CD14-positive monocyte (primary cell): Measurements from ENCODE around the gene CHST2. TPM values are rescaled to one million over a fixed set of nuclear protein-coding genes. Genes with fewer than 3 reads are reported as not detected.

Experiments used
- DNase-seq, 3 donors: peaks; one replicate each; pipeline ENCODE4 v3.0.0-alpha.2; 2011 to 2022
- H2AFZ ChIP-seq: 2 replicates; pipeline ENCODE4 v1.6.0; 2012; ENCODE audit warnings: mild to moderate bottlenecking, low read depth, low read length, inconsistent platforms; ENCODE audit not compliant: insufficient read depth, poor library complexity, severe bottlenecking
- H3K27ac ChIP-seq, 2 donors: 1 replicate in 1 of 2; 2 replicates in 1 of 2; pipeline ENCODE4 v1.5.1; 2012 to 2013; ENCODE audit warnings: low read length in 2 of 2, control low read depth in 1 of 2, inconsistent platforms in 1 of 2, low read depth in 1 of 2, mild to moderate bottlenecking in 1 of 2
- H3K27me3 ChIP-seq, 2 donors: one replicate each; pipeline versions ENCODE4 v1.6.0 to v1.6.1; 2011 to 2013; ENCODE audit warnings: low read length in 2 of 2; ENCODE audit not compliant: control insufficient read depth in 2 of 2, insufficient read depth in 2 of 2
- H3K36me3 ChIP-seq, 2 donors: replicated peaks in 1 of 2; 1 replicate in 1 of 2; 2 replicates in 1 of 2; pipeline versions ENCODE4 v1.5.1 to v1.6.1; 2012 to 2013; ENCODE audit warnings: low read length in 2 of 2, control low read depth in 1 of 2, inconsistent platforms in 1 of 2, mild to moderate bottlenecking in 1 of 2; ENCODE audit not compliant: insufficient read depth in 2 of 2, control insufficient read depth in 1 of 2
- H3K4me1 ChIP-seq, 2 donors: 1 replicate in 1 of 2; 2 replicates in 1 of 2; pipeline versions ENCODE4 v1.5.1 to v1.6.1; 2012 to 2013; ENCODE audit warnings: low read length in 2 of 2, control low read depth in 1 of 2, inconsistent platforms in 1 of 2, mild to moderate bottlenecking in 1 of 2, moderate library complexity in 1 of 2; ENCODE audit not compliant: insufficient read depth in 2 of 2, control insufficient read depth in 1 of 2
- H3K4me2 ChIP-seq: replicated peaks from 2 replicates; pipeline ENCODE3; 2012; ENCODE audit warnings: low read length, moderate library complexity, mild to moderate bottlenecking; ENCODE audit not compliant: poor library complexity, severe bottlenecking; ENCODE audit errors: extremely low read depth
- H3K4me3 ChIP-seq, 3 experiments: fragments of 200-600 bp in 1 of 3; sonication (generic) in 1 of 3; replicated peaks in 1 of 3; 1 replicate in 2 of 3; 2 replicates in 1 of 3; pipeline ENCODE4 v1.5.1; 2011 to 2013; ENCODE audit warnings: low read length in 3 of 3, mild to moderate bottlenecking in 3 of 3, control low read depth in 2 of 3, low read depth in 2 of 3, inconsistent platforms in 1 of 3, moderate library complexity in 1 of 3
- H3K79me2 ChIP-seq: 2 replicates; pipeline ENCODE4 v1.6.0; 2012; ENCODE audit warnings: mild to moderate bottlenecking, control low read depth, inconsistent platforms, low read length, moderate library complexity; ENCODE audit not compliant: insufficient read depth
- H3K9ac ChIP-seq: 2 replicates; pipeline ENCODE4 v1.6.0; 2017; ENCODE audit warnings: low read length, mild to moderate bottlenecking; ENCODE audit not compliant: insufficient read depth, poor library complexity, severe bottlenecking
- H3K9me3 ChIP-seq, 2 donors: replicated peaks in 1 of 2; 1 replicate in 1 of 2; 2 replicates in 1 of 2; pipeline versions ENCODE4 v1.5.1 to v1.6.1; 2012 to 2013; ENCODE audit warnings: low read length in 2 of 2, control low read depth in 1 of 2; ENCODE audit not compliant: control insufficient read depth in 1 of 2, insufficient read depth in 1 of 2
- H4K20me1 ChIP-seq: 2 replicates; pipeline ENCODE4 v1.6.0; 2012; ENCODE audit warnings: mild to moderate bottlenecking, low read length, control low read depth, moderate library complexity; ENCODE audit not compliant: insufficient read depth
- H3K27ac Mint-ChIP-seq, 7 donors: one replicate each; pipeline ENCODE4 v1.8.0; 2020; ENCODE audit warnings: mild to moderate bottlenecking in 7 of 7, mixed read lengths in 7 of 7, moderate library complexity in 6 of 7, inconsistent platforms in 2 of 7
- H3K27me3 Mint-ChIP-seq, 3 donors: one replicate each; pipeline ENCODE4 v1.8.0; 2021 to 2022; ENCODE audit warnings: low read depth in 3 of 3, mild to moderate bottlenecking in 3 of 3, mixed read lengths in 3 of 3, moderate library complexity in 3 of 3, inconsistent platforms in 1 of 3
- H3K36me3 Mint-ChIP-seq, 2 donors: one replicate each; pipeline ENCODE4 v1.8.0; 2020; ENCODE audit warnings: mixed read lengths in 2 of 2, inconsistent platforms in 1 of 2, mild to moderate bottlenecking in 1 of 2
- H3K4me1 Mint-ChIP-seq: one replicate; pipeline ENCODE4 v1.8.0; 2020; ENCODE audit warnings: mild to moderate bottlenecking, mixed read lengths
- H3K4me3 Mint-ChIP-seq, 2 donors: one replicate each; pipeline ENCODE4 v1.8.0; 2020; ENCODE audit warnings: mild to moderate bottlenecking in 2 of 2, mixed read lengths in 2 of 2, moderate library complexity in 1 of 2
- H3K9me3 Mint-ChIP-seq, 7 donors: one replicate each; pipeline ENCODE4 v1.8.0; 2020 to 2022; ENCODE audit warnings: mixed read lengths in 7 of 7, mild to moderate bottlenecking in 6 of 7, moderate library complexity in 6 of 7, inconsistent platforms in 2 of 7
- WGBS: methylation state at CpG from one replicate; pipeline ENCODE4 v1.1.5; 2013; ENCODE audit warnings: missing lambda C conversion rate; ENCODE audit not compliant: insufficient coverage; 5-methylcytosine and 5-hydroxymethylcytosine counted together
- intact Hi-C, 2 donors: fragments of 100-400 bp; cut with micrococcal nuclease; formaldehyde crosslinking; loops; one replicate each; pipeline versions ENCODE4 v1.15.0 to v1.15.1; 2023
- polyA plus RNA-seq, 3 donors: library from polyadenylated mRNA; depleted of rRNA in 1 of 3; unstranded in 2 of 3; stranded (reverse) in 1 of 3; fragments of 300-500 nt in 2 of 3; fragments of >200 nt in 1 of 3; fragmentation: Illumina TruSeq in 2 of 3; gene quantifications; 1 replicate in 2 of 3; 2 replicates in 1 of 3; pipeline ENCODE4 v1.2.3, GENCODE V29; 2012 to 2021
- TF ChIP-seq, protein P1 (sequence below): fragments of 200-600 bp; IDR thresholded peaks from one replicate; pipeline ENCODE4 v1.8.0; 2022; ENCODE audit warnings: antibody characterized with exemption, mild to moderate bottlenecking

Gene CHST2
- polyA plus RNA-seq, 3 donors = 6.1 to 18.0 (median 9.6) TPM

DNA sequence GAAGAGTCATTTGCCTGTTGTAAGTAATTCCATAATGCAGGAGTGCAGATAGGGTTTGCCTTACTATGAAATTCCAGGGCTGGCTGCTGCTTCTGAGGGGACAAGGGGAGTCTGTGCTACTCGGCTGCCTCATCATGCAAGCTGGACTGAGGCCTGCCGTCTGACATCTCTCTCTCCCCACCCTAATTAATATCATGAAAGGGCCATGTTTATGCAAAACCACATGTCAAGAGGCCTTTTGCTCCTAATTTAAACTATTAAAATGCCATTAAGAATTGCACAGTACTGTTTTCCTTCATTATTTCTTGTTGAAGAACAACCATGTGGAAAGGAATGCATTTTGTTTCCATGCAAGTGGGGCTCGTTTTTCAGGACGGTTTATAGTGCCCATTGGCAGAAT, 26.3 kb downstream of the CHST2 start:
- intact Hi-C loops = no loop called here
- no peaks in the 10 kb centered on the region for H3K36me3 Mint-ChIP-seq
- H3K27ac Mint-ChIP-seq = peak overlapping the region in 1 of 7 donors; percentile 38
- Histone ChIP-seq H3K9ac (no peak overlapping the region), H3K4me2 (no peak overlapping the region), H2AFZ (no peak overlapping the region), H3K9me3 (no peaks in the 10 kb centered on the region), H4K20me1 (no peaks in the 10 kb centered on the region), H3K27me3 (no peaks in the 10 kb centered on the region), H3K79me2 (no peaks in the 10 kb centered on the region), H3K36me3 (no peaks in the 10 kb centered on the region), H3K4me1 (peaks cover 0 to 2% of the 10 kb centered on the region in 2 donors), H3K27ac (no peak overlapping the region), H3K4me3 (no peak overlapping the region)
- H3K9me3 Mint-ChIP-seq = peaks cover 0 to 3% (median 0%) of the 10 kb centered on the region in 7 donors
- DNase-seq = no peak
- H3K4me3 Mint-ChIP-seq = no peak overlapping the region
- 100% methylated on average over 3 of the region's 4 CpGs for WGBS
- H3K4me1 Mint-ChIP-seq = peaks cover 4% of the 10 kb centered on the region
- no peaks in the 10 kb centered on the region for H3K27me3 Mint-ChIP-seq
- TF ChIP-seq, protein P1, sequence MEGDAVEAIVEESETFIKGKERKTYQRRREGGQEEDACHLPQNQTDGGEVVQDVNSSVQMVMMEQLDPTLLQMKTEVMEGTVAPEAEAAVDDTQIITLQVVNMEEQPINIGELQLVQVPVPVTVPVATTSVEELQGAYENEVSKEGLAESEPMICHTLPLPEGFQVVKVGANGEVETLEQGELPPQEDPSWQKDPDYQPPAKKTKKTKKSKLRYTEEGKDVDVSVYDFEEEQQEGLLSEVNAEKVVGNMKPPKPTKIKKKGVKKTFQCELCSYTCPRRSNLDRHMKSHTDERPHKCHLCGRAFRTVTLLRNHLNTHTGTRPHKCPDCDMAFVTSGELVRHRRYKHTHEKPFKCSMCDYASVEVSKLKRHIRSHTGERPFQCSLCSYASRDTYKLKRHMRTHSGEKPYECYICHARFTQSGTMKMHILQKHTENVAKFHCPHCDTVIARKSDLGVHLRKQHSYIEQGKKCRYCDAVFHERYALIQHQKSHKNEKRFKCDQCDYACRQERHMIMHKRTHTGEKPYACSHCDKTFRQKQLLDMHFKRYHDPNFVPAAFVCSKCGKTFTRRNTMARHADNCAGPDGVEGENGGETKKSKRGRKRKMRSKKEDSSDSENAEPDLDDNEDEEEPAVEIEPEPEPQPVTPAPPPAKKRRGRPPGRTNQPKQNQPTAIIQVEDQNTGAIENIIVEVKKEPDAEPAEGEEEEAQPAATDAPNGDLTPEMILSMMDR = no peak

DNA sequence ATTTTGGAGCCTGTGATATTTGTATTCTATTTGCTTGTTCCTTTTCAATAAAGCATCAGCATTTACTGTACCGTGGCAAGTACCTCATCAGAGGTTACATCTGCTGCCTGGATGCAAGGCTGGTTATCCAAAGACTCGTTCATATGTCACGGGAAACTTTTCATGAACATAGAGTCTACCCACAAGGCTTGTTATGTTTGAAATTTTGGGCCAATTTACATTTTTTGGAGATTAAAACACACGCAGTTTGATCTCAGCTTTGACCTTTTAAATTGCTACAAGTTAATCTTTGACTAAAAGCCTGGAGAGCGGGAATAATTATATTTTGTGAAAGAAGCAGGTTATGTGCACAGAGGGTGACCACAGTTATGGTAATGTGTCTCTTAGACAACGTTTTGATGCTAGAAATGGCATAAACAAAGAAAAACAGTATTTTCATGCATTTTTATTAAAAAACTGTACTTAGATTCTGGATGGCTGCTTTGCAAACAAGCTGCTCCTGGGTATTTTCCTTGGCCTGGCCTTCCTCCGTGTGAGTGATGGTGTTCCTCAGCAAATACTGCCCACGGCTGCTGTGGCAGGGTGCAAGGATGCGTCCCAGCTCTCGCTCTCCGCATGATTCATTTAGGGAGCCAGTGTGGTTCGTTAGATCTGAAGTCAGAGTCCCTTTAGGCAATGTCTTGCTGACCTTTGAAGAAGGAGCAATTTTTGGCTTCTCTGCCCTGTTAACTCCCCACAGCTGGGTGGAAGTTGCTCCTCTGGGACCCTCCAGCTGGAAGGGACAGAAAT, 27.1 kb downstream of the CHST2 start:
- intact Hi-C loops = no loop called here
- no peaks in the 10 kb centered on the region for H3K27me3 Mint-ChIP-seq
- no peaks in the 10 kb centered on the region for H3K79me2 ChIP-seq
- H2AFZ ChIP-seq = no peak overlapping the region
- DNase-seq = no peak
- H3K36me3 ChIP-seq = no peaks in the 10 kb centered on the region
- no peaks in the 10 kb centered on the region for H3K9me3 ChIP-seq
- peaks cover 0 to 3% (median 0%) of the 10 kb centered on the region in 7 donors for H3K9me3 Mint-ChIP-seq
- peaks cover 12% of the 10 kb centered on the region for H3K4me1 Mint-ChIP-seq
- WGBS = 97% methylated on average over 7 of the region's 12 CpGs
- TF ChIP-seq, protein P1 = no peak
- no peaks in the 10 kb centered on the region for H4K20me1 ChIP-seq
- H3K27me3 ChIP-seq = no peaks in the 10 kb centered on the region
- no peak overlapping the region for H3K4me3 Mint-ChIP-seq
- peaks cover 0 to 9% of the 10 kb centered on the region in 2 donors for H3K4me1 ChIP-seq
- no peaks in the 10 kb centered on the region for H3K36me3 Mint-ChIP-seq
- H3K27ac Mint-ChIP-seq = peak overlapping the region in 1 of 7 donors; percentile 17
- no peak overlapping the region for H3K4me3 ChIP-seq
- H3K9ac ChIP-seq = no peak overlapping the region
- H3K4me2 ChIP-seq = no peak overlapping the region
- no peak overlapping the region for H3K27ac ChIP-seq
